H1 (cell line): ENCODE results near the gene PIAS4. TPM values are rescaled to one million over a fixed set of nuclear protein-coding genes. Genes with fewer than 3 reads are reported as not detected.

Source experiments
- CBX5 ChIP-seq: fragments of 300-800, 300-1000 bp; sonication (generic); IDR thresholded peaks from 2 replicates; pipeline ENCODE4 v1.7.1; 2016; ENCODE audit warnings: antibody characterized with exemption, low read length, low read depth
- FOSL1 ChIP-seq: IDR thresholded peaks from 2 replicates; pipeline ENCODE4 v1.6.1; 2011; ENCODE audit warnings: mild to moderate bottlenecking, low read depth, low read length, moderate library complexity; ENCODE audit not compliant: insufficient read depth
- HDAC6 ChIP-seq: IDR thresholded peaks from one replicate; pipeline ENCODE4 v1.7.1; 2012; ENCODE audit warnings: low read depth, mild to moderate bottlenecking, inconsistent platforms, low read length, moderate library complexity
- MAFK ChIP-seq: IDR thresholded peaks from 2 replicates; pipeline ENCODE4 v1.6.1; 2012; ENCODE audit warnings: low read depth, mild to moderate bottlenecking, improper control_type of control experiment, low read length
- POU5F1 ChIP-seq: IDR thresholded peaks from 2 replicates; pipeline ENCODE4 v1.6.1; 2011; ENCODE audit warnings: low read depth, mild to moderate bottlenecking, low read length, moderate library complexity
- RAD21 ChIP-seq, 2 experiments: IDR thresholded peaks in 1 of 2; conservative IDR thresholded peaks in 1 of 2; 2 replicates each; pipeline ENCODE4 v1.6.1; 2011; ENCODE audit warnings: low read depth in 2 of 2, low read length in 2 of 2, improper control_type of control experiment in 1 of 2, inconsistent platforms in 1 of 2, mild to moderate bottlenecking in 1 of 2, moderate library complexity in 1 of 2
- RFX5 ChIP-seq: IDR thresholded peaks from 2 replicates; pipeline ENCODE4 v1.6.1; 2011; ENCODE audit warnings: low read depth, low read length, improper control_type of control experiment, borderline replicate concordance
- TAF1 ChIP-seq: IDR thresholded peaks from 2 replicates; pipeline ENCODE4 v1.6.1; 2011; ENCODE audit warnings: mild to moderate bottlenecking, low read depth, low read length
- YY1 ChIP-seq: IDR thresholded peaks from 2 replicates; pipeline ENCODE4 v1.6.1; 2011; ENCODE audit warnings: low read depth, mild to moderate bottlenecking, low read length
- polyA plus RNA-seq, 7 experiments: library from polyadenylated mRNA; depleted of rRNA in 3 of 7; stranded (reverse) in 5 of 7; unstranded in 2 of 7; fragments of >200 nt in 5 of 7; fragments of 200-250 nt in 2 of 7; gene quantifications; 1 replicate in 5 of 7; 2 replicates in 1 of 7; 4 replicates in 1 of 7; pipeline versions ENCODE4 v1.2.1 to v1.2.3, GENCODE V29; 2011 to 2013; ENCODE audit warnings: missing spikeins in 2 of 7, mixed read lengths in 2 of 7
- total RNA-seq: library from RNA; stranded (reverse); fragmentation: NEBNext Ultra II Directional; extraction: Animal tissue kit (Norgen Biotek cat#: 25700); gene quantifications from 2 replicates; pipeline ENCODE4 v1.2.1, GENCODE V29; 2021
- TF ChIP-seq, protein P1 (sequence below): fragments of 300-600 bp; sonication (generic); IDR thresholded peaks from 2 replicates; pipeline ENCODE4 v1.7.1; 2012; ENCODE audit warnings: low read length, moderate library complexity, mild to moderate bottlenecking, inconsistent platforms; ENCODE audit not compliant: insufficient replicate concordance

The PIAS4 gene
- total and polyA plus RNA-seq, 2 of the 8 experiments (the other 6 are each of a cell fraction or from before 2014, with no cell fraction given), result 30.2 to 51.4 TPM

DNA sequence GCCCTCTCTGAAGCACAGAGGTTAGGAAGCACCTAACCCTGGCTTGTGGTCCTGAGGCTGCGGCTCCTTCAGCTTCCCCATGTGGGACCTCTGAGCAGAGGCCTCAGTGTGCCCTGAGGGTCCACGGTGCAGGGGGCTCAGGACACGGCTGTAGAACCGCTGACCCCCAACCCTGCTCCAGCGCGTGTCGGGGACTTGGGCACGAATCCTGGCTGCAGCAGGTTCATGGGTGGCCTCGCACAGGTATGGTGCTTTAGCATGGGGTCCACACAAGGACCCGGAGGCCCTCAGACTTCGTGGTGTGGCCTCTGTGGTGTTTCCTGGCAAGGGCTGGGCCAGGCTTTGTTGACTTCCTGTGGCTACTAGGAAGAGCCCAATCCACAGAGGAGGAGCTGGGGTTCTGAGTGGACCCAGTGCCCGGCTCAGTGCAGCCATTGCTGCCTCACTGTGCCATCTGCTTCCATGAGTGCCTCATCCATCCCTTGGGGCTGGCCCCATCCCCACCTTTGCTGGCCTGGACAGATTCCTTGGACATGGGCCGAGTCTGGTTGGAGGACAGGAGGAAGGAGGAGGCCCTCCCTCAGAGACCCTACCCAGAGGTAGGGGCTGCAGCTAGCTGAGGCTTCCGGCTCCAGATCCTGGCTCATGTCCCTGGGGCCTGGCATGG, 34.7 kb downstream of the PIAS4 start (continued):
- TF ChIP-seq, protein P1, sequence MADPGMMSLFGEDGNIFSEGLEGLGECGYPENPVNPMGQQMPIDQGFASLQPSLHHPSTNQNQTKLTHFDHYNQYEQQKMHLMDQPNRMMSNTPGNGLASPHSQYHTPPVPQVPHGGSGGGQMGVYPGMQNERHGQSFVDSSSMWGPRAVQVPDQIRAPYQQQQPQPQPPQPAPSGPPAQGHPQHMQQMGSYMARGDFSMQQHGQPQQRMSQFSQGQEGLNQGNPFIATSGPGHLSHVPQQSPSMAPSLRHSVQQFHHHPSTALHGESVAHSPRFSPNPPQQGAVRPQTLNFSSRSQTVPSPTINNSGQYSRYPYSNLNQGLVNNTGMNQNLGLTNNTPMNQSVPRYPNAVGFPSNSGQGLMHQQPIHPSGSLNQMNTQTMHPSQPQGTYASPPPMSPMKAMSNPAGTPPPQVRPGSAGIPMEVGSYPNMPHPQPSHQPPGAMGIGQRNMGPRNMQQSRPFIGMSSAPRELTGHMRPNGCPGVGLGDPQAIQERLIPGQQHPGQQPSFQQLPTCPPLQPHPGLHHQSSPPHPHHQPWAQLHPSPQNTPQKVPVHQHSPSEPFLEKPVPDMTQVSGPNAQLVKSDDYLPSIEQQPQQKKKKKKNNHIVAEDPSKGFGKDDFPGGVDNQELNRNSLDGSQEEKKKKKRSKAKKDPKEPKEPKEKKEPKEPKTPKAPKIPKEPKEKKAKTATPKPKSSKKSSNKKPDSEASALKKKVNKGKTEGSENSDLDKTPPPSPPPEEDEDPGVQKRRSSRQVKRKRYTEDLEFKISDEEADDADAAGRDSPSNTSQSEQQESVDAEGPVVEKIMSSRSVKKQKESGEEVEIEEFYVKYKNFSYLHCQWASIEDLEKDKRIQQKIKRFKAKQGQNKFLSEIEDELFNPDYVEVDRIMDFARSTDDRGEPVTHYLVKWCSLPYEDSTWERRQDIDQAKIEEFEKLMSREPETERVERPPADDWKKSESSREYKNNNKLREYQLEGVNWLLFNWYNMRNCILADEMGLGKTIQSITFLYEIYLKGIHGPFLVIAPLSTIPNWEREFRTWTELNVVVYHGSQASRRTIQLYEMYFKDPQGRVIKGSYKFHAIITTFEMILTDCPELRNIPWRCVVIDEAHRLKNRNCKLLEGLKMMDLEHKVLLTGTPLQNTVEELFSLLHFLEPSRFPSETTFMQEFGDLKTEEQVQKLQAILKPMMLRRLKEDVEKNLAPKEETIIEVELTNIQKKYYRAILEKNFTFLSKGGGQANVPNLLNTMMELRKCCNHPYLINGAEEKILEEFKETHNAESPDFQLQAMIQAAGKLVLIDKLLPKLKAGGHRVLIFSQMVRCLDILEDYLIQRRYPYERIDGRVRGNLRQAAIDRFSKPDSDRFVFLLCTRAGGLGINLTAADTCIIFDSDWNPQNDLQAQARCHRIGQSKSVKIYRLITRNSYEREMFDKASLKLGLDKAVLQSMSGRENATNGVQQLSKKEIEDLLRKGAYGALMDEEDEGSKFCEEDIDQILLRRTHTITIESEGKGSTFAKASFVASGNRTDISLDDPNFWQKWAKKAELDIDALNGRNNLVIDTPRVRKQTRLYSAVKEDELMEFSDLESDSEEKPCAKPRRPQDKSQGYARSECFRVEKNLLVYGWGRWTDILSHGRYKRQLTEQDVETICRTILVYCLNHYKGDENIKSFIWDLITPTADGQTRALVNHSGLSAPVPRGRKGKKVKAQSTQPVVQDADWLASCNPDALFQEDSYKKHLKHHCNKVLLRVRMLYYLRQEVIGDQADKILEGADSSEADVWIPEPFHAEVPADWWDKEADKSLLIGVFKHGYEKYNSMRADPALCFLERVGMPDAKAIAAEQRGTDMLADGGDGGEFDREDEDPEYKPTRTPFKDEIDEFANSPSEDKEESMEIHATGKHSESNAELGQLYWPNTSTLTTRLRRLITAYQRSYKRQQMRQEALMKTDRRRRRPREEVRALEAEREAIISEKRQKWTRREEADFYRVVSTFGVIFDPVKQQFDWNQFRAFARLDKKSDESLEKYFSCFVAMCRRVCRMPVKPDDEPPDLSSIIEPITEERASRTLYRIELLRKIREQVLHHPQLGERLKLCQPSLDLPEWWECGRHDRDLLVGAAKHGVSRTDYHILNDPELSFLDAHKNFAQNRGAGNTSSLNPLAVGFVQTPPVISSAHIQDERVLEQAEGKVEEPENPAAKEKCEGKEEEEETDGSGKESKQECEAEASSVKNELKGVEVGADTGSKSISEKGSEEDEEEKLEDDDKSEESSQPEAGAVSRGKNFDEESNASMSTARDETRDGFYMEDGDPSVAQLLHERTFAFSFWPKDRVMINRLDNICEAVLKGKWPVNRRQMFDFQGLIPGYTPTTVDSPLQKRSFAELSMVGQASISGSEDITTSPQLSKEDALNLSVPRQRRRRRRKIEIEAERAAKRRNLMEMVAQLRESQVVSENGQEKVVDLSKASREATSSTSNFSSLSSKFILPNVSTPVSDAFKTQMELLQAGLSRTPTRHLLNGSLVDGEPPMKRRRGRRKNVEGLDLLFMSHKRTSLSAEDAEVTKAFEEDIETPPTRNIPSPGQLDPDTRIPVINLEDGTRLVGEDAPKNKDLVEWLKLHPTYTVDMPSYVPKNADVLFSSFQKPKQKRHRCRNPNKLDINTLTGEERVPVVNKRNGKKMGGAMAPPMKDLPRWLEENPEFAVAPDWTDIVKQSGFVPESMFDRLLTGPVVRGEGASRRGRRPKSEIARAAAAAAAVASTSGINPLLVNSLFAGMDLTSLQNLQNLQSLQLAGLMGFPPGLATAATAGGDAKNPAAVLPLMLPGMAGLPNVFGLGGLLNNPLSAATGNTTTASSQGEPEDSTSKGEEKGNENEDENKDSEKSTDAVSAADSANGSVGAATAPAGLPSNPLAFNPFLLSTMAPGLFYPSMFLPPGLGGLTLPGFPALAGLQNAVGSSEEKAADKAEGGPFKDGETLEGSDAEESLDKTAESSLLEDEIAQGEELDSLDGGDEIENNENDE, result no peak
- no peak for TF ChIP-seq CBX5
- no peak for TF ChIP-seq RAD21 (IDR thresholded peaks at IDR 0.05 in 1 of 2, conservative IDR thresholded peaks at IDR 0.05 in 1 of 2; ENCODE audit: low read depth in 2 of 2, low read length in 2 of 2)
- no peak for TF ChIP-seq TAF1
- TF ChIP-seq YY1, result no peak
- no peak for TF ChIP-seq POU5F1
- no peak for TF ChIP-seq HDAC6
- no peak for TF ChIP-seq RFX5
- TF ChIP-seq FOSL1, result no peak
- no peak for TF ChIP-seq MAFK
